ENCODE measurements around the gene TMEM108.

Gene TMEM108

GRCh38 chr3:133055339-133055738 lies 17.1 kb downstream of the TMEM108 start:
- DNase-seq, result no peak

- no peak for DNase-seq
These were observed 20.1 kb downstream of the TMEM108 start for GRCh38 chr3:133058243-133058642.

DNA sequence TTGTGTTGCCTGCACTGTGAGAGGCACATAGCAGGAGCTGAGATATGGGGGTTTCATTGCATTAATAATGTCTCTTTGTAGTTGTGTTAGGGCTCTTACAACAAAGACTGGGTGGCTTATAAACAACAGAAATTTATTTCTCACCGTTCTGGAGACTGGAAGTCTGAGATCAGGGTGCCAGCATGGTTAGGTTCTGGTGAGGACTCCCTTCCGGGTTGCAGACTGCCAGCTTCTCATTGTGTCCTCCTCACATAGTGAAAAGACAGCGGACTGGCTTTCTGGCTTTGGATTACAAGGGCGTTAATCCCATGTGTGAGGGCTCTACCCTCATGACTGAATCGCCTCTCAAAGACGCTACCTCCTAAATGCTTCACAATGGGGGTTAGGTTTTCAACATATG lies 20.6 kb downstream of the TMEM108 start:
- DNase-seq, result no peak

DNA sequence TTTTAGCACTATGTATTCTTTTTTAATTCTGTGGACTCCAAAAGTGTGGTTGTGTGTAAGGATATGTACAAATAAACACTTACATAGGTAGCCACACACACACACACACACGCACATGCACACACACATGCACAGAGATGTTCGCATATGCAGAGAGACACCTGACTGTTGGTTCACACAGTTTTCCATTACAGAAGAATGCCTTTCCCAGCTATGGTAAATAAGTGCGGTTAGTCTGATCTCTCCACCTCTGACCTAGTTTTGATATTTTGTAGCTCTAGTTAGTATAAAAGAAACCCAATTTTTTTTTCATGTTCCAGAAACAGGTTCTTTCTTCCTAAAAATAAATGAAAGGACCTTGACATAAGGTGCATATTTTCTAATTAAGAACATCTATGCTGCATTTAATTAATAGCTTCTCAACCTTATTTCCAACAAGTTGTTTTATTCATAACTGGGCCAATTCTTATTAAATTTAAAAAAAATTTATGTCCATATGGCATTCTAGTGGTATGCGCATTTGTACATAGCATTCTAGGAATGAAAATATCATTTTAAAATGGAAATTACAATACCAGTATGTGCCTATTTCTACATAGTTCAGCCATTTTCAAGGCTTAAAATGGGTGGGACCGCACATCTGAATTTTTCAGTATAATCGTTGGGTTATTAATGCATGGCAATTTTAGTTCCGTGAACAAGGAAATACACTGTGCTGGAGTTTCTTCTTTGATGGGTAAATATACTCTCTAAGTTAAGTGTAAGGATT lies 27.2 kb downstream of the TMEM108 start:
- no peak for DNase-seq

GRCh38 chr3:133066026-133066425 lies 27.8 kb downstream of the TMEM108 start:
- DNase-seq, result no peak

DNA sequence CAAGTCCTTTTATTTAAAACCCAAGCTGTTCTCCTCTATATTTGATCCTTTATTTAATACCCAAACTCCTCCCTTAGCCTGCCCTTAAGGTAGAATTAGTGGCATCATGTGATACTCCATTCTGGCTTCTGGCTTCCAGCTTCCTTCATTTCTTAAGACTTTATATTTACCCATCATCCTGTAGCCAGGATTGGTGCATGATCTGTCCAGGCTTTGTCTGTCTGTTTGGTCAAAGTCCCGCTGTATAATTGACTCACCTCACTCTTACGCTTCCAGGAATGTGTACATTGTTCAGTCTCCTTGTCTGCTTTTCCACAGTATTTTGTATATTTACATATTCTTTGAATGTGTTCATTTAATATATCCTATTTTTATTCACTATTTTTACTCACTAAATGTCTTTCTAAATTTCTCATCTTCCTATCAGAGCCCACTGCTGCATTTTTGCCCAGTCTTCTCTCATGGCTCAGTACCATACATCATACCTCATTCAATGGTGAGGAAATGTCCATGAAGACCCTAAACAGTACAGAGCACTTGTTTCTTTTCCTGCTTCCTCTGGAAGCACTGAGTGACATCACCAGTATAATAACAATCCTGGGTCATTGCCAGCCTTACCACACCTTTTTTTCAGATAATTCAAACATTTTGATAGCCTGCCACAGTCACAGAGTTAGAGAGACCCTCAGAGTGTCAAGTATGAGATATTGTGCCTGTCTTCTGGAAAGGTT lies 31.5 kb downstream of the TMEM108 start:
- DNase-seq, result no peak

GRCh38 chr3:133074977-133075376 lies 36.8 kb downstream of the TMEM108 start:
- peak; percentile 48 for DNase-seq

- no peak for DNase-seq
These were observed 39.5 kb downstream of the TMEM108 start for GRCh38 chr3:133077688-133078087.

- no peak for DNase-seq
These were observed 41.4 kb downstream of the TMEM108 start for GRCh38 chr3:133079621-133080020.

GRCh38 chr3:133081016-133081415 lies 42.8 kb downstream of the TMEM108 start:
- no peak for DNase-seq

GRCh38 chr3:133083395-133083794 lies 45.2 kb downstream of the TMEM108 start:
- no peak for DNase-seq

DNA sequence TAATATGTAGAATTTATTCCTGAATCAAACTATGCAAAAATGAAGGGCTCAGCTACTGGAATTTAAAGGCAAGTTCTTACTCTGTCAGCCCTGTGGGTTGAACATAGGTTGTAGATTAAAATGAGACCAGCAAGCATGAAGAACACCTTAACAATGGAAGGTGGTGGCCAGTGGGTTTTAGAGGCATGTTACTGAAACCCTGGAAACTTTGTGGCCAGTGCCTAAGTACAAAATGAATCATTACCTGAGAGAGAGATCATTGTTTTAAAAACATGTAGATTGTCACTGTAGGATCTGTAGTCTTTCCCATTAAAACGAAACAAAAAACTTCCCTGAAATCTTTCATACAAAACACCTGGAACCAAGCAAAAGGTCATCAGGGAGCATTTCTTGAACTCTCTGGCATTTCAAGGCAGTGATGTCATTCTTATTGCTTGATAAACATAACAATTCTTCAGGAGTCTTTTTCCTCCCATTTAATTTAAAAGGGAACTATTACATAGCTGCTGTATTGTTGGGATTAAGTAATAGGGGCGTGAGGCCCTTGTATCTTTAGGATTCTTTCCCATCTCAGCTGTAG lies 51.8 kb downstream of the TMEM108 start:
- no peak for DNase-seq

DNA sequence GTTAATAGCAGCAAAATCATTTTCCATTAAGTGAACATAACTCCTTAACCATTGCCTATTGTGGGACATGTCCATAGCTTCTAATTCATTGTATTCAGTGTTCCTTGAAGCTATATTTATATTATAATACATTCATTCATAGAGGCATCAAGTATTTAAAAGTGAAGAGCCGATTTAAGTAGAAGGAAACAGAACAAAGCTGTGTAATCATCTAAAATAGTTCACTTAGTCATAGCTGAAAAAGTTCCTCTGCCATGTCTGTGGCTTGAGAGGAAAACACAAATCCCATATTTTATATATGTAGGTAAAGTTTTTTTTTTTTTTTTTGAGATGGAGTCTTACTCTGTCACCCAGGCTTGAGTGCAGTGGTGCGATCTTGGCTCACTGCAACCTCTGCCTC lies 54.5 kb downstream of the TMEM108 start:
- DNase-seq, result no peak

DNA sequence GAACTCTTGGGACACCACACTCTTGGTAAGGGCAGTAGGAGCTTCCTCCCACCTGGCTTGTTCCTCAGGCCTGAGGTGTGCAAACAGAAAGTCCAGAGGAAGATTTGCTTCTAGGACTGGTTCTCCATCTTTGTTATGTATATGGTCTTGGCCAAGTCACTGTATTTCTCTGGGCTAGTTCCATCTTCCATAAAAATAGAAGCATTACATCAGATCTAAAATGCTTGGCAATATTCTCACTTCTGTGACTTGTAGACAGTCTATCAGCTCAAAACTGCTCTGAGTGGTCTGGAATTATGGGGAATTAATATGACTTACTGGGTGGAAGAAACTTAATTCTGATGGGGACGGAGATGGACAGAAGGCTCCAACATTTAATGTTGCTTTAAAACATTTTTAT lies 55.2 kb downstream of the TMEM108 start:
- DNase-seq, result no peak

DNA sequence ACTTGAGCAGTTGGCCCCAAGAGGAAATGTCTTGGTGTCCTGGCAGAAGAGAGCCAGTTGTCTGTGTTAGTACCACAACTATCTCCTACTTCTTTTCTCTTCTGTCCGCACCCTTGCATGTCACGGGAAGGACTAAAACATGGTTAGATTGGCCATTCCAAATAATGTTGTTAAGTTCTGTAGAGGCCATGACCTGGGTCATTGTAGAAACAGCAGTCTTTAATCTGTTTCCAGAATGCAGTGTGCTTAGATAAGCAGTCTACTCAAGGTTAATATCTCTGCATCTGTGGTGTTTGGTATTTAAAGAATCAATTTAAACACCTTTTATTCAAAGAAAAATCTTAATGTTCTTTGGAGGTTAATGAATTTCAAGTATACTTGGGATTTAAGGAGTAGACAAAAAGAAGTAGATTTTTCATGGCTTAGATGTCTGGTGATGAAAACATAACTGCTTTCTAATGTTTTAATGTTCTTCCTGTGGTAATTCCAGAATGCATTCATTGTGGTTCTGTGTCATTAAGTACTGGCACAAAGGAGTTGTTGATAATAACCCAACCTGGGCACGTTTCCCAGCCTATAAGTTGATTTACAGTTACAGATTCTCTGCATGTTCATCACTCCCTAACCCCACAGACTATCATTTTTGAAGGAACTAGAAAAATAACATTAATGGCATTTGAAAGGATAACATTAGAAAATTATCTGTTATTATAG lies 58.9 kb downstream of the TMEM108 start:
- DNase-seq, result no peak

GRCh38 chr3:133103706-133104105 lies 65.5 kb downstream of the TMEM108 start:
- no peak for DNase-seq

DNA sequence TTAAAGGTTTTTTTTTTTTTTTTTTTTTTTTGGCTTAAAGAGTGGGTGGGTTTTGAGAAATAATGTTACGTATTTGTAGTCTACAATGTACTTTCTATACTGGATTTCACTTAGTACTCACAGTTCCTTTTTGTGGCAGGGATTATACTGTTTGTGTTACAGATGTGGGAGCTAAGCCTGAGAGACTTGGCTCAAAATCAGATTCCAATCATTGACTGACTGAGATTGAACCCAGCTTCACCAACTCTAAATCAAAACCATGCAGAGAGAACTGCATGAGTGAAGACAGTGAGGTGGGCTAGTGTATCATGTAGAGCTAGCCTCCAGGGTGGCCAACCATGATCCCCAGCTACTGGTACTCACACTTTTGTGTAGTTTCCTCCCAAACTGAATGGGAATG lies 68.0 kb downstream of the TMEM108 start:
- peak; percentile 47 for DNase-seq

DNA sequence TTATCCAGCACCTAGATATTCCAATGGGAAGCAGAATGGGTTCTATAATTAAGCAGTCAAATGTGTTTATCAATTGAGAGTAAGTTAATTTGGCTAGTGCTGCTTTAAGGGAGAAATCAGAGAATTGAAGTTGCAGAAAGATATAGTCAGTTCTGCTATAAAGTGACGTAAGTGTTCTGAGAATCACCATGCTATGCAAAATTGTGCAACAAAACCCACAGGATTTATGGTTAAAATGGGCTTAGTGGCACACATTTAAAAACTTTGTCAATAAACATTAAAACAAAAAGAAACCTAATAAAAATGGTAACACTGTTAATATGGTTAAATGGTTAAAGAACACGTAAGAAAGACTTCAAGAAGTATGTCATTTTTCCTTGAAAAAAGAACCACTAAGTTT lies 74.5 kb downstream of the TMEM108 start:
- no peak for DNase-seq

GRCh38 chr3:133113526-133113925 lies 75.3 kb downstream of the TMEM108 start:
- DNase-seq, result no peak

DNA sequence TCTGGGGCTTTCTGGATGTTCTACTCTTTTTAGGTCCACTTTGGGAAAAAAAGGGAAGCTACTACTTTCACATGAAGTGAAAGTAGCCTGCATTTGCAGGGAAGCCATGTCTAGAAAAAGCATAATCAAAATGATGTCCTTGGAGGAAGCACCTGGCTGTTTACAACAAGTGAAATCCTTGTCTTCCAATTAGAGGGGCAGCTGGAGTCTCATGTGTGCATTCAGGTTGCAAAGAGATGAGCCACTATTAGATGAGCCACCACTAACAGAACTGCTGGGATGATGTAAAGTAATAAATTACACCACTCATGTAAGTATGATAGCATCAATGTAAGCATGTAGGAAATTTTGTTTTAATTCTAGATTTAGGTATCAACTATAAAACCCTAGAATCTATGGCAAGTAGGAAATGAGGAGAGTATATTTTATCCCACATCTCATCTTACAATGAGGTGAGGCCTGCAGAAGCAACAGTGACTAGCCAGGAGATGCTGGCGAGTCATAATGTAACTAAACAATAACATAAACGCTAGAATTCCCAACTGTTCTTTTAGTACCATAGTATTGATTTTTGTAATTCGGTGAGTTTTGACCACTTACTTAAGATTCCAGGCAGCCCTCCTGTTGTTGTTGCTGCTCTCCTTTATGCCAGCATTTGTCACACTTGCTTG lies 75.9 kb downstream of the TMEM108 start:
- DNase-seq, result no peak

GRCh38 chr3:133115176-133115575 lies 77.0 kb downstream of the TMEM108 start:
- no peak for DNase-seq

GRCh38 chr3:133117342-133117741 lies 79.2 kb downstream of the TMEM108 start:
- DNase-seq, result no peak

- DNase-seq, result peak; percentile 51
These were observed 81.0 kb downstream of the TMEM108 start for GRCh38 chr3:133119176-133119575.
